Stimulated activated CD8-positive, alpha-beta memory T cell treated with anti-CD3 and anti-CD28 coated beads, Interleukin-4, amount 100 ng/mL, for 24 hours (primary cell): ENCODE data around the gene B4GALNT1.
A peak's percentile ranks its signal among the peaks of the same experiment; 100 is the strongest.
"Not testable (repeated sequence)": the region's sequence is repeated elsewhere in the genome, so short reads cannot be mapped to it uniquely, and the experiment has no call there.

Experiments
- DNase-seq: peaks from one replicate; pipeline ENCODE4 v3.0.0-alpha.2; 2020; ENCODE audit warnings: low read depth

The B4GALNT1 gene

GRCh38 chr12:57637364-57637763 lies 4.4 kb upstream of the B4GALNT1 start:
- no peak for DNase-seq

- not testable (repeated sequence) for DNase-seq
These were observed 3.7 kb upstream of the B4GALNT1 start for GRCh38 chr12:57636731-57637130.

DNA sequence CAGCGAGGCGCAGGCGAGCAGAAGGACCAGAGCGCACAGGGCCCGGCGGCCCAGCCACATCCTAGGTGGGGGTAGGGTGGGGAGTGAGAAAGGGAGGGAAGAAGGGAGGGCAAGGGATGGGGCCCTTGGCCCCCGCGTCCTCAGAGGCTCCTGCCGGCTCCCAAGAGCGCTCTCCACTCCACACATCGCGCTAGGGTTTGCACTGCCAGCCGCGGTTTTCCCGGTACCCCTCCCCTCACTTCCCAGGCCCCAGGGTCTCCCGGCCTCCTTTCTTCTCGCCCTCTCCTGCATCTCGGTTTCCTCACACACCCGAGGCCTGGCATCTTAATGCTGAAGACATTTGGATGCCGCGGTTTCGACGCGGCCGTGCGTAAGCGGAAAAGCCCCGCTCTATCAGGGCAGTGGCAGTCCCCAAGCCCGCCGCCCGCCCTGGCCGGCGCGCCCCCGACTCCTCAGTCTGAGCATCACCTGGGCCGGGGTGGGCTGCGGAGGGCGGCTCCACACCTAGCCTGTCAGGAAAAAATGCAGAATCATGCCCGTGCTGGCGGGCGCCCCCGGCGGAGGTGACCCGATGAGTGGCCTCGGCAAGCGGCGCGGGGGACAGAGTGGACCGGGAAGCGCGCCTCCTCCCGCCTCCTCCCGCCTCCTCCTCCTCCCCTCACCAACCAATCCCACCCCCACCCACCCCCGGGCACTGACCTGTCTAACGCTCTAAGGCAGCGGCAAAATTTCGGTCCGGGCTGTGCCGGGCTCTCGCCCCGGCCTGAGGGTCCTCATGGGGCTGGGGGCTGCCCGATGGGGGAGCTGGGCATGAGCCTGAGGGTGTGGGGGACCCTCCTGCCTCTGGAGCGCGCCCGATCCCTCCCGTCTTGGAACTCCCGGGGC lies 686 bp downstream of the B4GALNT1 start:
- no peak for DNase-seq

DNA sequence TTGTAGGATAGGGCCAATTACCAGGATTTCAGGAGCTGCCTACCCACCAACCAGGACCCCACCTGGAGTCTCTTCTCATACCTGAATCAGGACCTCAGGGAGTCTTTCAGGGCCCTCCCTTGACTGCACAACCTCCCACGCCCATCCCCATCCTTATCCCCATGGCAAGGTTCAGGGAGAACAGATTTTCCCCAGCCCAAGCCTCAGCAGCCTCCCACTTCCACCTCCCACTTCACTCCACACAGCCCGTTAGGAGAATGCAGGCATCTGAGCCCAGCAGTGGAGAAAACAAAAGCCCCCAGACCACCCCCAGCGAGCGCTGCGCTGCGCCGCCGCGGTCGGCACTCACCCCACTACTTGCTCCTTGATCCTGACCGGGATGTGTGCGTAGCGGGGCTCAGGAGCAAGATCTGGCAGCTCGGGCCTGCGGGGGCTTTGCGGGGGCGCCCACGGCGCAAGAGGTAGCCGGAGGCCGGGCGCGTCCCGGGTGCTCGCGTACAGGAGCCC lies 1.4 kb downstream of the B4GALNT1 start:
- DNase-seq, result no peak

GRCh38 chr12:57630891-57631433 lies 2.0 kb downstream of the B4GALNT1 start:
- DNase-seq, result no peak

GRCh38 chr12:57629897-57630471 lies 3.0 kb downstream of the B4GALNT1 start:
- DNase-seq, result no peak

GRCh38 chr12:57628280-57629191 lies 4.5 kb downstream of the B4GALNT1 start:
- DNase-seq, result no peak

DNA sequence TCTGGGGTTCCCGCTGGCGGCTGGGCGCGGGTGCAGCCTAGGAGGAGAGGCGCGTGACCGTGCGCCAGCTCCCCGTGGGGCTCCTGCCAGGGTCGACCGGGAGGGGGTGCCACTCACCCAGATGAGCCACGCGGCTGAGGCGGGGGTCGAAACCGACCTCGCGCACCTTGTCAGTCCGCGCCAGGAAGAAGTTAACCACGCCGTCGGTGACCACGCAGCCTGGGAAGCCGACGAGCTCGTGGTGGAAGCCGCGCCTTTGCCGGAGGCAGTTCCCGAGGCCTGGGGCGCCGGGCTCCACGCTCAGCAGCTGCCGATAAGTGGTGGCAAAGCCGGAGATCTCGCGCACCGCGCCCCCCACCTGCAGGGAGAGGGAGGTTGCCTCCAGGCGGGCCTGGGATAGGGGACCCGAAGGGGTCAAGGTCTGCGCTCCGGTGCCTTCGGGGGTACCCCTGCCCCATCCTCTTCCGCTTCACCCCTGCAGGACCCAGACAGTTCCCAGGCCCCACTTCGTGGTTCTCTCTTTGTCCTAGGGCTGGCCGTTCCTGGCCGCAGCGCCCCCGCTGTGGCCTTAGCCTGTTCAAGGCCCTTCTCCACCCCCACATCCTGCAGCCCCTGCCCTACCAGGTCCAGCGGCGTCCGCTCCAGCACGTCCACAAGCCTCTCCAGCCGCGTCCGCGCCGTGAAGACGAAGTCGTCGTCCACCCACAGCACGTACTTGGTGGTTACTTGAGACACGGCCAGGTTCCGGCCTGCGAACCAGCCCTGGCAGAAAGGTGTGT lies 5.3 kb downstream of the B4GALNT1 start:
- no peak for DNase-seq

GRCh38 chr12:57626921-57627445 lies 6.0 kb downstream of the B4GALNT1 start:
- no peak for DNase-seq

DNA sequence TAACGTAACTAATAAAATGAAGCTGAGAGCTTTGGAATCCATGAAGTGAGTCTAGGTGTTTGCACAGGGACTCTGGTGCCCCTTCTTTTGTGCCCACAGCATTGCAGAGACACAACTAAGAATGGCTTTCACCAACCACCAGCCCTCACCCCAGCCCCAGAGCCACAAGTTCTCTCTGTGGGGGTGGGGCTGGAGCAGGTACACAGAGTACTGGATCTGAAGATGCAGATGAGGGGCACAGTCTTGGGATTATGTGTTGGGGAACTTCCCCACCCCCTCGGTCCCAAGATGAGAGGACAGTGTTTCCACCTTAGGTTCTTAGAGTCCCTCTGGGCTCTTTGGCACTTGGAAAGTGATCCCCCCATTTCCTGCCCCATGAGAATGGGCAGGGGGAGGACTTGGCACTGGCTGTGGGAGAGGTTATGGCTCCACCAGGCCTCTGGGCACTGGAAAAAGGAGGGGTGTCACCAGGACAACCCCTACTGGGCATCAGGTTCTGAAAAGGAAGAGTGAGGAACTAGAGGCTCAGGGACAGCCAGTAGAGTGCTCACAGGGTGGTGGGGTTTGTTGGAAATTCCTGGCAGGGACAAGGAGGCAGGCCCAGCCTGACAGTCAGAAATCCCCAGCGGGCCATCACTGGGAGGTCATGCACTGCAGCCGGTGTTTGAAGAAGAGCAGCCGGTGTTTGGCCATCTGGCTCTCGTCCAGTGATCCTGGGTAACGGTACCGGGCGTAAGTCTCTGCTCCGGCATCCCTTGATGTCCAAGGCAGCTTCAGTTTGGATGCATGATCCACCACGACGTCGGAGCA lies 6.7 kb downstream of the B4GALNT1 start:
- no peak for DNase-seq

DNA sequence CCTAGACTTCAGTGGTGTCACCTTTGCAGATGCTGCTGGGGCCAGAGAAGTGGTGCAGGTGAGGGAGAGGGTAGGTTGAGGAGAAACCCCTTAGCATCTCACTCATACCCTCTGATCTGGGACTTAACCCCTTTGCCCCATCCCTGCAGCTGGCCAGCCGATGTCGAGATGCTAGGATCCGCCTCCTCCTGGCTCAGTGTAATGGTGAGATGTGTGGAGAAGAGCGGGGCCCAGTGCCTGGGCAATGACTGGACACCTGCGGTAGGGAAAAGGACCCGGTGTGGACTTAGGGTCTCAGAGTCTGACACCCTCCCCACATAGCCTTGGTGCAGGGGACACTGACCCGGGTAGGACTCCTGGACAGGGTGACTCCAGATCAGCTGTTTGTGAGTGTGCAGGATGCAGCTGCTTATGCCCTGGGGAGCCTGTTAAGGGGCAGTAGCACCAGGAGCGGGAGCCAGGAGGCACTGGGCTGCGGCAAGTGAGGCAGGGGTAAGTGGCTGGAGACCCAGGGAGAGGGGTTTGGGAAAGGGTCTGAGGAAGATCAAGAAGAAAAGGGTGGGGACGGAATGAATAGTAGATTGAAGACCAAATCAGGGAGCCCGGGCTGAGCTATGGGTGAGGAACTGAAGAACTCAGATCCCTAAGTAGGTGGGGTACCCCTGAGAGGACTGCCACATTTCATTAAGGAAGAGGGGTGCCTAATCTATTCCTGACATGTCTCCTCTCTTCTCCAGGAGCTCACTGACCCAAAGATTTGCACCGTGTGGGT lies 7.6 kb downstream of the B4GALNT1 start:
- no peak for DNase-seq

DNA sequence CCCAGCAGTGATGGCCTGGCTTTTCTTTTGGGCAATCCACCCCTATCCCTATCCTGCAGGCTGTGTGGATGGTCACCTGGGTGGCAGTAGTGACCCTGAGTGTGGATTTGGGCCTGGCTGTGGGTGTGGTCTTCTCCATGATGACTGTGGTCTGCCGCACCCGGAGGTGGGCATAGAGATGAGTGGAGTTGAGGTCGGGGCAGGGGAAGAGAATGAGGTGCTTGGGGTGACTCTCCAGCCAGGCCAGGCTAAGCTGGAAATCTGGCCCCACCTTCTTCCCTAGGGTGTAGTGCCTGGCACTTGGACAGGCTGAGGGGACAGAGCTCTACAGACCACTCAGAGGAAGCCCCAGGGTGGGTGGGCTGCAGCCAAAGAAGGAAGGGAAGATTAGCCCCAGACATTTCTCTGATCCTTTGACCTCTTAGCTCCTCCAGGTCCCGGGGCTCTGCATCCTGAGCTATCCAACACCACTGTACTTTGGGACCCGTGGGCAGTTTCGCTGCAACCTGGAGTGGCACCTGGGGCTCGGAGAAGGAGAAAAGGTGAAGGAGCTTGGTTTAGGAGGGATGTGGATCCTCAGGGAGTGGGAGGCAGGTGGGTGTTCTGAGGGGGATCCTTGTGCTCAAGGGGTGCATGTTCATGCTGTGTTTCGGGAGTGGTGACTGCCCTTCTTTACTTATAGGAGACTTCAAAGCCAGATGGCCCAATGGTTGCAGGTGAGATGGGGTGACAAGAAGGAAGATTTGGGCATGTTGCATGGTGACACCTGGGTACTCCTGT lies 8.4 kb downstream of the B4GALNT1 start:
- DNase-seq, result no peak

DNA sequence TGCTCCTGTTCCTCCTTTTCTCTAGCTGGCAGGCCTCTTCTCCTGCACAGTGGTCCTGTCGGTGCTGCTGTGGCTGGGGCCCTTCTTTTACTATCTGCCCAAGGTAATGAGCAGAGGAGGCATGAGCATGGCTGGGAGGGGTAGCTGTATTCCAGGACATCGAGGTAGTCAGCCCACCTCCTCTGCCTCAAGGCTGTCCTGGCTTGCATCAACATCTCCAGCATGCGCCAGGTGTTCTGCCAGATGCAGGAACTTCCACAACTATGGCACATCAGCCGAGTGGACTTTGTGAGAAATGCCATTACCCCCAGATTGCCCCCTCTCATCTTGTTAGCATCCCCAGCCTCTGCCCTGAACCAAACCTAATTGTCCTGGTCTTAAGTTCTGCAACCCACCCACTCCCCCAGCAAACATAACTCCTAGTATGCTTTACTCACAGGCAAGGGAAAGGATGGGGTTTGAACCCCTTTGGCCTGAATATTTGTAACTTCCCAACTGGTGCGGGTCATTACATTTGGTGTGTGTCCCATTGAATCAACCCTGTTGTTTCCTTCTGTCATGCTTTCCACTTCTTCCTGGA lies 9.1 kb downstream of the B4GALNT1 start:
- DNase-seq, result no peak

DNA sequence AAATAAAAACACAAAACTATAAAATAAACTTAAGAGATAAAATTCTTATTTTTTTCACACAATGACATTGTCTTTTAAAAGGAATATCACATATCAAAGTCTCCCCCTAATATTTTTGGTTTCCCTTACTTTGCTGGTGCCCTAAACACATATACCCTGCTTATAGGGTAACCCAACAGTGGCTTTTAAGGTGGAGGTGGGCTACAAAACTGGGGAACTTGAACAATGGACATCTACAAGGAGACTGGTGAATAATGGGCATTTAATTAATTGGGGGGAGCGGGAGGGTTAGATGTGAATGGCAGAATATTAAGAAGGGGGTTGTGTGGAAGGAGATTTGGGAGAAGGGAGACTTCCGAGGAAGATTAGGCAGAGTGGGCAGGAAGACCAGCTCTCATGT lies 9.6 kb downstream of the B4GALNT1 start:
- no peak for DNase-seq

- DNase-seq, result no peak
These were observed 10.4 kb downstream of the B4GALNT1 start for GRCh38 chr12:57622293-57623245.

DNA sequence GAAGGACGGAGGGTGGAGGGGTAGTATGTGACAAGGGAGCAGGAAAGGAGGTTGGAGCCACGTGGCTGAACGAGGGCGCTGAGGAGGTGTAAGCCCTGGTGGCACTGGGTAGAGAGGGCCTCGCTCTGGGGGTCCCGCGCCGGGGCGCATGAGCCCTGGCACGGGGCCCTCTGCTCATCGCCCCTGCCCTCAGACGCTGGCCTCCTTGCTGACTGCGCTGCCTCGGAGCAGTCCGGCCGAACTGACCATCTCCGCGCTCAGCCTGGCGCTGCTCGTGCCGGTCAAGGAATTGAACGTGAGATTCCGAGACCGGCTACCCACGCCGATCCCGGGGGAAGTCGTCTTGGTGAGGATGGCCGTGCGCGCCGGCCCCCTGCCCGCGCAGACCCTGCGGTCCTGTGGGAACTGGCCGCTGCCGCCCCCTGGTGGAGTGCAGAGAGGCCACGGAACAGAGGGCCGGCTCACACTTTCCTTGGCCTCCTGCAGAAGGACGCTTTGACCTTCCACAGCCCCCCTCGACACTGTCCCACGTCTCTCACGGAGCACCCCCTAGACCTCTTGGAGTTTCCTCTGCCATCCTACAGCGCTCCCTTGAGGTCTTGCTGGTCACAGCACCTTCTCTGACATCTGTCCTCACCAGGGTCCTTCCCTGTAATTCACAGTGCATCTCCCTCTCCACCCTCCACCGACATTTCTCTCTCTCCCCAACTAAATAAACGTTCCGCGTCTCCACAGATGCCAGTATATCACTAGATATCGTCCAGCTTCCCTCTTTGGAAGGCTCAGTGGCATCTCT lies 11.3 kb downstream of the B4GALNT1 start:
- DNase-seq, result peak; percentile 42
